ENCODE data around the gene VPS29. TPM values are rescaled to one million over a fixed set of nuclear protein-coding genes. Genes with fewer than 3 reads are reported as not detected.
A peak's percentile ranks its signal among the peaks of the same experiment; 100 is the strongest.

Gene VPS29
- polyA plus RNA-seq, 3 donors: 224 to 409 (median 342) TPM

- no peaks in the 10 kb centered on the region for H3K27me3 Mint-ChIP-seq (ENCODE audit: low read depth in 3 of 3)
- intact Hi-C loops (cut with micrococcal nuclease): no loop called here
- H3K4me3 Mint-ChIP-seq: peak overlapping the region; percentile 18 to 71
- WGBS (ENCODE audit: insufficient coverage): no CpG with 5 or more reads among the region's 4 CpGs
- peaks cover 38% of the 10 kb centered on the region for H3K4me1 Mint-ChIP-seq
- peaks cover 16 to 26% of the 10 kb centered on the region in 2 donors for H3K36me3 Mint-ChIP-seq
- no peak overlapping the region for H2AFZ ChIP-seq (ENCODE audit: insufficient read depth, low read depth, low read length, poor library complexity, severe bottlenecking)
- H3K4me2 ChIP-seq (replicated peaks; ENCODE audit: extremely low read depth, low read length, poor library complexity, severe bottlenecking): peak overlapping the region; percentile 80
- H3K4me1 ChIP-seq (ENCODE audit: control insufficient read depth in 1 of 2, insufficient read depth in 2 of 2, low read length in 2 of 2): peaks cover 29 to 49% of the 10 kb centered on the region in 2 donors
- peaks cover 59% of the 10 kb centered on the region for H4K20me1 ChIP-seq (ENCODE audit: insufficient read depth, low read length)
- H3K9me3 ChIP-seq (replicated peaks in 1 of 2; ENCODE audit: control insufficient read depth in 1 of 2, insufficient read depth in 1 of 2, low read length in 2 of 2): no peaks in the 10 kb centered on the region
- peak overlapping the region; percentile 70 to 92 (median 89) for H3K27ac Mint-ChIP-seq
- peak; percentile 29 to 58 (median 54) for DNase-seq
- no peak overlapping the region for H3K9ac ChIP-seq (ENCODE audit: insufficient read depth, low read length, poor library complexity, severe bottlenecking)
- no peak for TF ChIP-seq CTCF (IDR thresholded peaks at IDR 0.05)
- H3K4me3 ChIP-seq (replicated peaks in 1 of 3; ENCODE audit: low read depth in 2 of 3, low read length in 3 of 3): peak overlapping the region in 1 of 3 experiments; percentile 52
- peak overlapping the region in 1 of 2 donors; percentile 60 for H3K27ac ChIP-seq (ENCODE audit: low read depth in 1 of 2, low read length in 2 of 2)
- H3K79me2 ChIP-seq (ENCODE audit: insufficient read depth, low read length): peaks cover 79% of the 10 kb centered on the region
- no peaks in the 10 kb centered on the region for H3K27me3 ChIP-seq (ENCODE audit: control insufficient read depth in 2 of 2, insufficient read depth in 2 of 2, low read length in 2 of 2)
- no peaks in the 10 kb centered on the region for H3K9me3 Mint-ChIP-seq
- peaks cover 24 to 28% of the 10 kb centered on the region in 2 donors for H3K36me3 ChIP-seq (replicated peaks in 1 of 2; ENCODE audit: control insufficient read depth in 1 of 2, insufficient read depth in 2 of 2, low read length in 2 of 2)
These were observed 2.8 kb downstream of the VPS29 start for GRCh38 chr12:110498984-110499706.

- Histone ChIP-seq H3K9ac (ENCODE audit: insufficient read depth, low read length, poor library complexity, severe bottlenecking) (no peak overlapping the region), H4K20me1 (ENCODE audit: insufficient read depth, low read length) (no peaks in the 10 kb centered on the region), H3K36me3 (replicated peaks in 1 of 2; ENCODE audit: control insufficient read depth in 1 of 2, insufficient read depth in 2 of 2, low read length in 2 of 2) (peaks cover 0 to 5% of the 10 kb centered on the region in 2 donors), H3K4me1 (ENCODE audit: control insufficient read depth in 1 of 2, insufficient read depth in 2 of 2, low read length in 2 of 2) (no peaks in the 10 kb centered on the region), H3K4me3 (replicated peaks in 1 of 3; ENCODE audit: low read depth in 2 of 3, low read length in 3 of 3) (no peak overlapping the region), H3K27ac (ENCODE audit: low read depth in 1 of 2, low read length in 2 of 2) (no peak overlapping the region), H3K27me3 (ENCODE audit: control insufficient read depth in 2 of 2, insufficient read depth in 2 of 2, low read length in 2 of 2) (no peaks in the 10 kb centered on the region), H2AFZ (ENCODE audit: insufficient read depth, low read depth, low read length, poor library complexity, severe bottlenecking) (no peak overlapping the region), H3K9me3 (replicated peaks in 1 of 2; ENCODE audit: control insufficient read depth in 1 of 2, insufficient read depth in 1 of 2, low read length in 2 of 2) (no peaks in the 10 kb centered on the region), H3K4me2 (replicated peaks; ENCODE audit: extremely low read depth, low read length, poor library complexity, severe bottlenecking) (no peak overlapping the region), H3K79me2 (ENCODE audit: insufficient read depth, low read length) (peaks cover 20% of the 10 kb centered on the region)
- no peak for TF ChIP-seq CTCF (IDR thresholded peaks at IDR 0.05)
- H3K36me3 Mint-ChIP-seq: peaks cover under 1% of the 10 kb centered on the region in 2 donors
- WGBS (ENCODE audit: insufficient coverage): no CpG with 5 or more reads among the region's 7 CpGs
- no peak overlapping the region for H3K4me3 Mint-ChIP-seq
- intact Hi-C loops (cut with micrococcal nuclease): no loop called here
- no peak for DNase-seq
- H3K27me3 Mint-ChIP-seq (ENCODE audit: low read depth in 3 of 3): no peaks in the 10 kb centered on the region
- H3K27ac Mint-ChIP-seq: peak overlapping the region in 1 of 7 donors; percentile 50
- H3K9me3 Mint-ChIP-seq: peaks cover 0 to 3% (median 0%) of the 10 kb centered on the region in 7 donors
- no peaks in the 10 kb centered on the region for H3K4me1 Mint-ChIP-seq
These were observed 26.5 kb downstream of the VPS29 start for GRCh38 chr12:110475426-110475825.
